HEK293 (cell line): Measurements from ENCODE around the gene MYOG.

Source experiments
- CTCF ChIA-PET: fragments of 350-600 bp; formaldehyde crosslinking; extraction: SDS; loops from one replicate; lab custom pipeline; 2021; ENCODE audit warnings: antibody characterized with exemption; lab: Yijun Ruan, JAX
- POLR2A ChIA-PET: fragments of 300-600 bp; formaldehyde crosslinking; extraction: SDS; loops from one replicate; lab custom pipeline; 2020; ENCODE audit warnings: antibody characterized with exemption, inconsistent platforms; lab: Yijun Ruan, JAX
- H3K27ac ChIP-seq: fragments of 200-500 bp; sonication (Bioruptor generic); 2 replicates; pipeline ENCODE4 v1.5.1; 2014; ENCODE audit warnings: low read depth, low read length, control low read depth, inconsistent platforms; ENCODE audit errors: extremely low read depth
- H3K36me3 ChIP-seq, 2 experiments: fragments of 200-500 bp in 1 of 2; sonication (Bioruptor generic) in 1 of 2; 1 replicate in 1 of 2; 2 replicates in 1 of 2; pipeline ENCODE4 v1.5.1; 2014 to 2017; ENCODE audit warnings: inconsistent platforms in 2 of 2, low read length in 2 of 2; ENCODE audit not compliant: control insufficient read depth in 2 of 2, insufficient read depth in 1 of 2
- H3K4me1 ChIP-seq: fragments of 200-500 bp; sonication (Bioruptor generic); 2 replicates; pipeline ENCODE4 v1.5.1; 2014; ENCODE audit warnings: mild to moderate bottlenecking, low read length, inconsistent platforms; ENCODE audit not compliant: control insufficient read depth, insufficient read depth
- H3K4me3 ChIP-seq: 2 replicates; pipeline ENCODE4 v1.5.1; 2011; ENCODE audit warnings: low read depth, mild to moderate bottlenecking, control low read depth, low read length, moderate library complexity
- H3K9me3 ChIP-seq: fragments of 200-500 bp; sonication (Bioruptor generic); 2 replicates; pipeline ENCODE4 v1.5.1; 2014; ENCODE audit warnings: low read depth, low read length, inconsistent platforms; ENCODE audit not compliant: control insufficient read depth, insufficient read depth
- KLF1 ChIP-seq: fragments of 450-650 bp; formaldehyde crosslinking; IDR thresholded peaks from 2 replicates; pipeline ENCODE4 v1.5.1; 2016; ENCODE audit warnings: missing biosample characterization, missing genetic modification characterization
- MEIS1 ChIP-seq: sonication (generic); formaldehyde crosslinking; IDR thresholded peaks from 2 replicates; pipeline ENCODE4 v1.8.1; 2022; ENCODE audit warnings: missing genetic modification reagents, mild to moderate bottlenecking, borderline replicate concordance
- MYNN ChIP-seq: fragments of 450-650 bp; formaldehyde crosslinking; IDR thresholded peaks from 2 replicates; pipeline ENCODE4 v1.5.1; 2016; ENCODE audit warnings: missing biosample characterization, missing genetic modification characterization, borderline replicate concordance
- YY2 ChIP-seq: fragments of 450-650 bp; formaldehyde crosslinking; IDR thresholded peaks from 2 replicates; pipeline ENCODE4 v1.5.1; 2016; ENCODE audit warnings: missing biosample characterization, missing genetic modification characterization
- ZFHX2 ChIP-seq: fragments of 450-650 bp; formaldehyde crosslinking; conservative IDR thresholded peaks from 2 replicates; pipeline ENCODE4 v1.5.1; 2016; ENCODE audit warnings: missing biosample characterization, missing genetic modification characterization
- ZNF174 ChIP-seq: fragments of 450-650 bp; formaldehyde crosslinking; IDR thresholded peaks from 2 replicates; pipeline ENCODE4 v1.5.0; 2017; ENCODE audit warnings: missing biosample characterization, mild to moderate bottlenecking, missing genetic modification characterization
- ZNF324 ChIP-seq: fragments of 450-650 bp; formaldehyde crosslinking; IDR thresholded peaks from 2 replicates; pipeline ENCODE4 v1.5.1; 2016; ENCODE audit warnings: missing biosample characterization, missing genetic modification characterization
- ZNF37A ChIP-seq: fragments of 450-650 bp; IDR thresholded peaks from 2 replicates; pipeline ENCODE4 v1.5.1; 2018; ENCODE audit warnings: missing biosample characterization, missing genetic modification characterization
- ZNF544 ChIP-seq: fragments of 450-650 bp; formaldehyde crosslinking; IDR thresholded peaks from 2 replicates; pipeline ENCODE4 v1.5.0; 2017; ENCODE audit warnings: missing biosample characterization, missing genetic modification characterization
- ZNF561 ChIP-seq: fragments of 450-650 bp; IDR thresholded peaks from 2 replicates; pipeline ENCODE4 v1.5.1; 2018; ENCODE audit warnings: missing biosample characterization, missing genetic modification characterization, borderline replicate concordance
- ZNF623 ChIP-seq: fragments of 450-650 bp; formaldehyde crosslinking; IDR thresholded peaks from 2 replicates; pipeline ENCODE4 v1.5.1; 2016; ENCODE audit warnings: missing biosample characterization, missing genetic modification characterization
- ZNF660 ChIP-seq: fragments of 450-650 bp; IDR thresholded peaks from 2 replicates; pipeline ENCODE4 v1.5.1; 2018; ENCODE audit warnings: missing biosample characterization, mild to moderate bottlenecking, missing genetic modification characterization
- ZNF776 ChIP-seq: fragments of 450-650 bp; formaldehyde crosslinking; IDR thresholded peaks from 2 replicates; pipeline ENCODE4 v1.5.0; 2017; ENCODE audit warnings: missing biosample characterization, missing genetic modification characterization, borderline replicate concordance
- TF ChIP-seq, protein P1 (sequence below): fragments of 450-650 bp; formaldehyde crosslinking; IDR thresholded peaks from 2 replicates; pipeline ENCODE4 v1.5.1; 2016; ENCODE audit warnings: missing biosample characterization, missing genetic modification characterization
- TF ChIP-seq, protein P2 (sequence below): fragments of 450-650 bp; formaldehyde crosslinking; IDR thresholded peaks from 2 replicates; pipeline ENCODE4 v1.5.1; 2017; ENCODE audit warnings: missing biosample characterization, missing genetic modification characterization
- TF ChIP-seq, protein P3 (sequence below): fragments of 450-650 bp; formaldehyde crosslinking; IDR thresholded peaks from 2 replicates; pipeline ENCODE4 v1.5.1; 2016; ENCODE audit warnings: missing biosample characterization, missing genetic modification characterization, borderline replicate concordance
- TF ChIP-seq, protein P4 (sequence below): IDR thresholded peaks from 2 replicates; pipeline ENCODE4 v1.6.1; 2011; ENCODE audit warnings: mild to moderate bottlenecking, low read depth, low read length, borderline replicate concordance

MYOG gene

DNA sequence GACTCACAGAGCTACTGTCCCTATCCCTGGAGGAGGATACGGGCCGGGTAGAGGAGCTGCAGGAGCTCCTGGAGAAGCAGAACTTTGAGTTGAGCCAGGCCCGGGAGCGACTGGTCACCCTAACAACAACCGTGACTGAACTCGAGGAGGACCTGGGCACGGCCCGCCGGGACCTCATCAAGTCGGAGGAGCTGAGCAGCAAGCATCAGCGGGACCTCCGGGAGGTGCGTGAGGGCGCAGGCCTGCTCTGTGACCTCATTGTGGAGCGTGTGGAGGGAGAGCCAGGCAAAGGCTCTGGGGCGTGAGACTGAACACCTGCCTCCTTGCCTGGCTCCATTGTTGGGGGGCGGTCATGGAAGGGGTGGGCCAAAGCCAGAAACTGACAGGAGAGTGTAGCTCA lies 40.5 kb downstream of the MYOG start:
- CTCF ChIA-PET: interaction anchor here (1.7 to 23.3 kb wide), 3 partner anchors 12 to 222 kb away, joined by 5 to 526 read pairs (median 293); no protein-coding TSS in a partner anchor
- Histone ChIP-seq H3K4me1 (peaks cover 2% of the 10 kb centered on the region; the same call in 1 of the 2 replicates), H3K27ac (no peak overlapping the region), H3K36me3 (no peaks in the 10 kb centered on the region), H3K9me3 (no peaks in the 10 kb centered on the region), H3K4me3 (no peak overlapping the region)
- POLR2A ChIA-PET: no interaction called here
- no peak for TF ChIP-seq ZNF561 (tag by site-specific recombination)
- no peak for TF ChIP-seq MYNN (tag by site-specific recombination)
- no peak for TF ChIP-seq ZNF174 (tag by site-specific recombination)
- TF ChIP-seq, protein P1, sequence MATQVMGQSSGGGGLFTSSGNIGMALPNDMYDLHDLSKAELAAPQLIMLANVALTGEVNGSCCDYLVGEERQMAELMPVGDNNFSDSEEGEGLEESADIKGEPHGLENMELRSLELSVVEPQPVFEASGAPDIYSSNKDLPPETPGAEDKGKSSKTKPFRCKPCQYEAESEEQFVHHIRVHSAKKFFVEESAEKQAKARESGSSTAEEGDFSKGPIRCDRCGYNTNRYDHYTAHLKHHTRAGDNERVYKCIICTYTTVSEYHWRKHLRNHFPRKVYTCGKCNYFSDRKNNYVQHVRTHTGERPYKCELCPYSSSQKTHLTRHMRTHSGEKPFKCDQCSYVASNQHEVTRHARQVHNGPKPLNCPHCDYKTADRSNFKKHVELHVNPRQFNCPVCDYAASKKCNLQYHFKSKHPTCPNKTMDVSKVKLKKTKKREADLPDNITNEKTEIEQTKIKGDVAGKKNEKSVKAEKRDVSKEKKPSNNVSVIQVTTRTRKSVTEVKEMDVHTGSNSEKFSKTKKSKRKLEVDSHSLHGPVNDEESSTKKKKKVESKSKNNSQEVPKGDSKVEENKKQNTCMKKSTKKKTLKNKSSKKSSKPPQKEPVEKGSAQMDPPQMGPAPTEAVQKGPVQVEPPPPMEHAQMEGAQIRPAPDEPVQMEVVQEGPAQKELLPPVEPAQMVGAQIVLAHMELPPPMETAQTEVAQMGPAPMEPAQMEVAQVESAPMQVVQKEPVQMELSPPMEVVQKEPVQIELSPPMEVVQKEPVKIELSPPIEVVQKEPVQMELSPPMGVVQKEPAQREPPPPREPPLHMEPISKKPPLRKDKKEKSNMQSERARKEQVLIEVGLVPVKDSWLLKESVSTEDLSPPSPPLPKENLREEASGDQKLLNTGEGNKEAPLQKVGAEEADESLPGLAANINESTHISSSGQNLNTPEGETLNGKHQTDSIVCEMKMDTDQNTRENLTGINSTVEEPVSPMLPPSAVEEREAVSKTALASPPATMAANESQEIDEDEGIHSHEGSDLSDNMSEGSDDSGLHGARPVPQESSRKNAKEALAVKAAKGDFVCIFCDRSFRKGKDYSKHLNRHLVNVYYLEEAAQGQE (tag by site-specific recombination): no peak
- TF ChIP-seq ZNF776 (tag by site-specific recombination): no peak
- TF ChIP-seq, protein P2, sequence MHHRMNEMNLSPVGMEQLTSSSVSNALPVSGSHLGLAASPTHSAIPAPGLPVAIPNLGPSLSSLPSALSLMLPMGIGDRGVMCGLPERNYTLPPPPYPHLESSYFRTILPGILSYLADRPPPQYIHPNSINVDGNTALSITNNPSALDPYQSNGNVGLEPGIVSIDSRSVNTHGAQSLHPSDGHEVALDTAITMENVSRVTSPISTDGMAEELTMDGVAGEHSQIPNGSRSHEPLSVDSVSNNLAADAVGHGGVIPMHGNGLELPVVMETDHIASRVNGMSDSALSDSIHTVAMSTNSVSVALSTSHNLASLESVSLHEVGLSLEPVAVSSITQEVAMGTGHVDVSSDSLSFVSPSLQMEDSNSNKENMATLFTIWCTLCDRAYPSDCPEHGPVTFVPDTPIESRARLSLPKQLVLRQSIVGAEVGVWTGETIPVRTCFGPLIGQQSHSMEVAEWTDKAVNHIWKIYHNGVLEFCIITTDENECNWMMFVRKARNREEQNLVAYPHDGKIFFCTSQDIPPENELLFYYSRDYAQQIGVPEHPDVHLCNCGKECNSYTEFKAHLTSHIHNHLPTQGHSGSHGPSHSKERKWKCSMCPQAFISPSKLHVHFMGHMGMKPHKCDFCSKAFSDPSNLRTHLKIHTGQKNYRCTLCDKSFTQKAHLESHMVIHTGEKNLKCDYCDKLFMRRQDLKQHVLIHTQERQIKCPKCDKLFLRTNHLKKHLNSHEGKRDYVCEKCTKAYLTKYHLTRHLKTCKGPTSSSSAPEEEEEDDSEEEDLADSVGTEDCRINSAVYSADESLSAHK (tag by site-specific recombination): no peak
- no peak for TF ChIP-seq KLF1 (tag by site-specific recombination)
- TF ChIP-seq ZNF37A (tag by site-specific recombination): no peak
- TF ChIP-seq, protein P3, sequence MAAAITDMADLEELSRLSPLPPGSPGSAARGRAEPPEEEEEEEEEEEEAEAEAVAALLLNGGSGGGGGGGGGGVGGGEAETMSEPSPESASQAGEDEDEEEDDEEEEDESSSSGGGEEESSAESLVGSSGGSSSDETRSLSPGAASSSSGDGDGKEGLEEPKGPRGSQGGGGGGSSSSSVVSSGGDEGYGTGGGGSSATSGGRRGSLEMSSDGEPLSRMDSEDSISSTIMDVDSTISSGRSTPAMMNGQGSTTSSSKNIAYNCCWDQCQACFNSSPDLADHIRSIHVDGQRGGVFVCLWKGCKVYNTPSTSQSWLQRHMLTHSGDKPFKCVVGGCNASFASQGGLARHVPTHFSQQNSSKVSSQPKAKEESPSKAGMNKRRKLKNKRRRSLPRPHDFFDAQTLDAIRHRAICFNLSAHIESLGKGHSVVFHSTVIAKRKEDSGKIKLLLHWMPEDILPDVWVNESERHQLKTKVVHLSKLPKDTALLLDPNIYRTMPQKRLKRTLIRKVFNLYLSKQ (tag by site-specific recombination): no peak
- TF ChIP-seq ZFHX2 (tag by site-specific recombination): no peak
- TF ChIP-seq, protein P4, sequence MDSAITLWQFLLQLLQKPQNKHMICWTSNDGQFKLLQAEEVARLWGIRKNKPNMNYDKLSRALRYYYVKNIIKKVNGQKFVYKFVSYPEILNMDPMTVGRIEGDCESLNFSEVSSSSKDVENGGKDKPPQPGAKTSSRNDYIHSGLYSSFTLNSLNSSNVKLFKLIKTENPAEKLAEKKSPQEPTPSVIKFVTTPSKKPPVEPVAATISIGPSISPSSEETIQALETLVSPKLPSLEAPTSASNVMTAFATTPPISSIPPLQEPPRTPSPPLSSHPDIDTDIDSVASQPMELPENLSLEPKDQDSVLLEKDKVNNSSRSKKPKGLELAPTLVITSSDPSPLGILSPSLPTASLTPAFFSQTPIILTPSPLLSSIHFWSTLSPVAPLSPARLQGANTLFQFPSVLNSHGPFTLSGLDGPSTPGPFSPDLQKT: no peak
- no peak for TF ChIP-seq MEIS1 (CRISPR knock-in tag)
- TF ChIP-seq ZNF660 (tag by site-specific recombination): no peak
- no peak for TF ChIP-seq YY2
- no peak for TF ChIP-seq ZNF324 (tag by site-specific recombination)
- no peak for TF ChIP-seq ZNF544
- TF ChIP-seq ZNF623 (tag by site-specific recombination): no peak
